Measurements from ENCODE around the gene G3BP1. TPM values are rescaled to one million over a fixed set of nuclear protein-coding genes. Genes with fewer than 3 reads are reported as not detected.

Gene G3BP1
- total RNA-seq = 100 to 1,000 TPM; 155 to 366 TPM

GRCh38 chr5:151771259-151772028, at the start of gene G3BP1:
Gene G3BP1, plus strand, starts transcription at chr5:151771954. Its CDS starts 14,667 bp downstream, at chr5:151786621.

GRCh38 chr5:151758430-151759241, 13.1 kb upstream of the G3BP1 start, which contains the start of gene ATOX1:
Gene ATOX1, minus strand, starts transcription at chr5:151758631. Its CDS starts 80 bp downstream, at chr5:151758551.

Other genes with a start within 250 kb of the G3BP1 start
- gene FAT2, start 180.6 kb upstream of the G3BP1 start, total RNA-seq = 1 to 10 TPM in 1 of 2 donors, under 1 TPM in 1; under 0.01 to 2.4 TPM
- gene SPARC, start 85.0 kb upstream of the G3BP1 start, total RNA-seq = 100 to 1,000 TPM; 438 to 998 TPM
- gene ATOX1, start 13.3 kb upstream of the G3BP1 start, total RNA-seq = 100 to 1,000 TPM; 246 to 463 TPM
- not detected for gene GLRA1, start 152.9 kb downstream of the G3BP1 start, total RNA-seq

Data from melanocyte of skin (primary cell).